ENCODE results near the gene NTS.
A peak's percentile ranks its signal among the peaks of the same experiment; 100 is the strongest.

Gene NTS

DNA sequence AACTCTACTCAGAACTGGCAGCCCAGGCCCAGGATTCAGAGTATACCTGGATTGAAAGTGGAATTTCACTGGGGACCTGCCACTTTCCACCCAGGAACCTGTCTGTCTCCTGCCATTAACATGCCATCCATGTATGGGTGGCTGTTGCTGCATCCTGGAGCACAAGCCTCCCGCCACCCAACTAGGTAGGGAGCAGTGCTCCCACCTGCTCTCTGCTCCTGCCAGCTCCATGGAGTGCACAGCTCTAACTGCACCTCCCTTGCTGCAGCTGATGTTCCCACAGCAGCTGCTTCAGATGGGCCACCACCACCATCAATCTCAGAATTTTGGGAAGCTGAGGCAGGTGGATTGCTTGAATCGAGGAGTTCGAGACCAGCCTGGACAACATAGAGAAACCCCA is 17.1 kb upstream of the NTS start:
- peak overlapping the region; percentile 44 for H3K4me3 ChIP-seq (ENCODE audit: low read depth, low read length)
- no peak overlapping the region for H2AK5ac ChIP-seq (ENCODE audit: low read length)
- no peak overlapping the region for H3K4ac ChIP-seq (ENCODE audit: low read depth, low read length)
- no CpG with 5 or more reads among the region's 3 CpGs for WGBS (ENCODE audit: extremely low coverage, insufficient coverage, insufficient read length)
- DNase-seq = no peak
- no peaks in the 10 kb centered on the region for H3K27me3 ChIP-seq (ENCODE audit: insufficient read depth, low read length)
- no peaks in the 10 kb centered on the region for H3K36me3 ChIP-seq (ENCODE audit: control insufficient read depth in 1 of 2, insufficient read depth in 2 of 2, low read length in 2 of 2)
- no peak overlapping the region for H3K23ac ChIP-seq (ENCODE audit: low read length)
- no peaks in the 10 kb centered on the region for H3K79me2 ChIP-seq (ENCODE audit: control insufficient read depth, insufficient read depth, low read length, poor library complexity)
- H2BK5ac ChIP-seq (ENCODE audit: low read depth, low read length, poor library complexity) = no peak overlapping the region
- no peak overlapping the region for H3K4me2 ChIP-seq (ENCODE audit: low read length)
- H4K12ac ChIP-seq (ENCODE audit: low read depth, low read length) = no peak overlapping the region
- H3K18ac ChIP-seq (ENCODE audit: low read length) = no peak overlapping the region
- H3K9ac ChIP-seq (ENCODE audit: low read length) = no peak overlapping the region
- no peak overlapping the region for H2BK12ac ChIP-seq (ENCODE audit: low read length)
- H2AFZ ChIP-seq (ENCODE audit: insufficient read depth, low read length, poor library complexity) = no peak overlapping the region
- no peak overlapping the region for H4K8ac ChIP-seq (ENCODE audit: low read depth, low read length)
- H3K14ac ChIP-seq (ENCODE audit: low read length) = no peak overlapping the region
- no peaks in the 10 kb centered on the region for H3K79me1 ChIP-seq (ENCODE audit: low read length)
- no peaks in the 10 kb centered on the region for H3K4me1 ChIP-seq (ENCODE audit: control insufficient read depth in 1 of 2, insufficient read depth in 2 of 2, low read length in 2 of 2)
- H3K9me3 ChIP-seq (ENCODE audit: insufficient read depth, low read depth, low read length) = peaks cover 2% of the 10 kb centered on the region
- H3K27ac ChIP-seq (ENCODE audit: low read depth, low read length) = no peak overlapping the region
- no peak overlapping the region for H4K91ac ChIP-seq (ENCODE audit: low read depth, low read length)
- no peak overlapping the region for H2BK120ac ChIP-seq (ENCODE audit: insufficient read depth, low read length, poor library complexity)

- Histone ChIP-seq H3K23ac (ENCODE audit: low read length) (no peak overlapping the region), H3K4ac (ENCODE audit: low read depth, low read length) (no peak overlapping the region), H2BK12ac (ENCODE audit: low read length) (no peak overlapping the region), H3K4me3 (ENCODE audit: low read depth, low read length) (no peak overlapping the region), H3K79me1 (ENCODE audit: low read length) (no peaks in the 10 kb centered on the region), H3K79me2 (ENCODE audit: control insufficient read depth, insufficient read depth, low read length, poor library complexity) (no peaks in the 10 kb centered on the region), H3K27ac (ENCODE audit: low read depth, low read length) (no peak overlapping the region), H2AK5ac (ENCODE audit: low read length) (no peak overlapping the region), H4K8ac (ENCODE audit: low read depth, low read length) (no peak overlapping the region), H2BK5ac (ENCODE audit: low read depth, low read length, poor library complexity) (no peak overlapping the region), H3K18ac (ENCODE audit: low read length) (no peak overlapping the region), H2BK120ac (ENCODE audit: insufficient read depth, low read length, poor library complexity) (no peak overlapping the region), H4K91ac (ENCODE audit: low read depth, low read length) (no peak overlapping the region), H3K14ac (ENCODE audit: low read length) (no peak overlapping the region), H2AFZ (ENCODE audit: insufficient read depth, low read length, poor library complexity) (no peak overlapping the region), H3K9me3 (ENCODE audit: insufficient read depth, low read depth, low read length) (no peaks in the 10 kb centered on the region), H3K9ac (ENCODE audit: low read length) (no peak overlapping the region), H3K4me2 (ENCODE audit: low read length) (no peak overlapping the region), H3K27me3 (ENCODE audit: insufficient read depth, low read length) (no peaks in the 10 kb centered on the region), H3K4me1 (ENCODE audit: control insufficient read depth in 1 of 2, insufficient read depth in 2 of 2, low read length in 2 of 2) (no peaks in the 10 kb centered on the region), H4K12ac (ENCODE audit: low read depth, low read length) (no peak overlapping the region), H3K36me3 (ENCODE audit: control insufficient read depth in 1 of 2, insufficient read depth in 2 of 2, low read length in 2 of 2) (no peaks in the 10 kb centered on the region)
- no peak for DNase-seq
- no CpG with 5 or more reads among the region's 6 CpGs for WGBS (ENCODE audit: extremely low coverage, insufficient coverage, insufficient read length)
Measured at GRCh38 chr12:85865890-85866289, 8.2 kb upstream of the NTS start.

- Histone ChIP-seq H4K8ac (ENCODE audit: low read depth, low read length) (no peak overlapping the region), H4K12ac (ENCODE audit: low read depth, low read length) (no peak overlapping the region), H2BK5ac (ENCODE audit: low read depth, low read length, poor library complexity) (no peak overlapping the region), H3K9me3 (ENCODE audit: insufficient read depth, low read depth, low read length) (no peaks in the 10 kb centered on the region), H3K9ac (ENCODE audit: low read length) (no peak overlapping the region), H3K27ac (ENCODE audit: low read depth, low read length) (no peak overlapping the region), H3K4me3 (ENCODE audit: low read depth, low read length) (no peak overlapping the region), H2AFZ (ENCODE audit: insufficient read depth, low read length, poor library complexity) (no peak overlapping the region), H3K14ac (ENCODE audit: low read length) (no peak overlapping the region), H4K91ac (ENCODE audit: low read depth, low read length) (no peak overlapping the region), H2BK120ac (ENCODE audit: insufficient read depth, low read length, poor library complexity) (no peak overlapping the region), H3K36me3 (ENCODE audit: control insufficient read depth in 1 of 2, insufficient read depth in 2 of 2, low read length in 2 of 2) (no peaks in the 10 kb centered on the region), H3K79me1 (ENCODE audit: low read length) (no peaks in the 10 kb centered on the region), H3K4me2 (ENCODE audit: low read length) (no peak overlapping the region), H3K23ac (ENCODE audit: low read length) (no peak overlapping the region), H3K27me3 (ENCODE audit: insufficient read depth, low read length) (no peaks in the 10 kb centered on the region), H3K4ac (ENCODE audit: low read depth, low read length) (no peak overlapping the region), H3K79me2 (ENCODE audit: control insufficient read depth, insufficient read depth, low read length, poor library complexity) (no peaks in the 10 kb centered on the region), H3K4me1 (ENCODE audit: control insufficient read depth in 1 of 2, insufficient read depth in 2 of 2, low read length in 2 of 2) (no peaks in the 10 kb centered on the region), H2AK5ac (ENCODE audit: low read length) (no peak overlapping the region), H3K18ac (ENCODE audit: low read length) (no peak overlapping the region), H2BK12ac (ENCODE audit: low read length) (no peak overlapping the region)
- DNase-seq = peak; percentile 20 to 70
- WGBS (ENCODE audit: extremely low coverage, insufficient coverage, insufficient read length) = no CpG with 5 or more reads among the region's 5 CpGs
Measured at GRCh38 chr12:85866986-85867776, 6.9 kb upstream of the NTS start.

GRCh38 chr12:85872497-85873091 is 1.5 kb upstream of the NTS start:
- Histone ChIP-seq H3K9me3 (ENCODE audit: insufficient read depth, low read depth, low read length) (no peaks in the 10 kb centered on the region), H3K36me3 (ENCODE audit: control insufficient read depth in 1 of 2, insufficient read depth in 2 of 2, low read length in 2 of 2) (no peaks in the 10 kb centered on the region)
- no CpG with 5 or more reads among the region's 3 CpGs for WGBS (ENCODE audit: extremely low coverage, insufficient coverage, insufficient read length)

More at GRCh38 chr12:85872497-85873091, 1.5 kb upstream of the NTS start:
- Histone ChIP-seq H3K4me2 (ENCODE audit: low read length) (no peak overlapping the region), H3K79me1 (ENCODE audit: low read length) (no peaks in the 10 kb centered on the region), H2AFZ (ENCODE audit: insufficient read depth, low read length, poor library complexity) (no peak overlapping the region), H2AK5ac (ENCODE audit: low read length) (no peak overlapping the region), H3K18ac (ENCODE audit: low read length) (no peak overlapping the region), H3K4me1 (ENCODE audit: control insufficient read depth in 1 of 2, insufficient read depth in 2 of 2, low read length in 2 of 2) (no peaks in the 10 kb centered on the region), H3K4ac (ENCODE audit: low read depth, low read length) (no peak overlapping the region), H2BK5ac (ENCODE audit: low read depth, low read length, poor library complexity) (no peak overlapping the region), H3K27ac (ENCODE audit: low read depth, low read length) (no peak overlapping the region), H4K91ac (ENCODE audit: low read depth, low read length) (no peak overlapping the region), H4K12ac (ENCODE audit: low read depth, low read length) (no peak overlapping the region), H3K27me3 (ENCODE audit: insufficient read depth, low read length) (no peaks in the 10 kb centered on the region), H3K14ac (ENCODE audit: low read length) (no peak overlapping the region), H2BK120ac (ENCODE audit: insufficient read depth, low read length, poor library complexity) (no peak overlapping the region), H3K23ac (ENCODE audit: low read length) (no peak overlapping the region), H3K4me3 (ENCODE audit: low read depth, low read length) (no peak overlapping the region), H3K9ac (ENCODE audit: low read length) (no peak overlapping the region), H2BK12ac (ENCODE audit: low read length) (no peak overlapping the region), H4K8ac (ENCODE audit: low read depth, low read length) (no peak overlapping the region), H3K79me2 (ENCODE audit: control insufficient read depth, insufficient read depth, low read length, poor library complexity) (no peaks in the 10 kb centered on the region)
- peak in 1 of 2 donors; percentile 85 for DNase-seq
